Stimulated activated CD8-positive, alpha-beta memory T cell treated with anti-CD3 and anti-CD28 coated beads, Interleukin-4, amount 100 ng/mL, for 4 hours (primary cell): ENCODE results near the gene TANC1.

Source experiments
- DNase-seq, 2 donors: peaks; one replicate each; pipeline ENCODE4 v3.0.0-alpha.2; 2020; ENCODE audit warnings: low read depth in 2 of 2, low spot score in 1 of 2

Gene TANC1

DNA sequence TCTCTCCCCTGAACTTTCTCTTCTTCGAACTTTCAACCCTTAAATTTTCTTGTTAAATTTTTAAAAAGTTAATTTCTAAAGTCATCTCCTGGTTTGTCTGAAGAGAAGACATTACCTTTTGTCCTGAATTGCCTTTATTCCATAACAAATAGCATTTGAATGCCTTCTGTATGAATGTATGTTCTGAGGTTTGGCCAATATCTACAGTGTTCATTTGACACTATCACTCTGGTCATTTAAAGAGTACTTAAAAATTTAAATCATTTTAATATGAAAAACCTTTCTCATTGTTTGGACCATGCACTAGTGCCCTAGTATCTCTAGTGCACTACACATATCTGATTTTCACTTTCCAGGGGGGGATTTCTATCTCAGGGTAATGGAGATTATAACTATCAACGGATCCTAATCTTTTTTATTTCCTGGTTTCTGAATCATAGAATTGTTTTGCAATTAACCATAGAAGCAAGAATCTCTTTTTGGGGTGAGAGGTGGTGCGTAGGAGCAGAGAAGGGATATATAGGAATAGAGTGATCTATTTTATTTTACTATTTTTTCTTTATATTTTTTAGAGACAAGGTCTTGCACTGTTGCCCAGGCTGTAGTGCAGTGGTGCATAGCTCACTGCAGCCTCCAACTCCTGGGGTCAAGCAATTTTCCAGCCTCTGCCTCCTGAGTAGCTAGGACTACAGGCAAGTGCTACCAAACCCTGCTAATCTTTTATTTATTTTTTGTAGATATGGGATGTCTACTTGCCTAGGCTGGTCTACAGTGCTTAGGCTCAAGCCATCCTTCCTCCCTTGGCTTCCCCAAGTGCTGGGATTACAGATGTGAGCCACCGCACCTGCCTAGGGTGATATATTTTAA is 25.5 kb downstream of the TANC1 start:
- DNase-seq, result no peak

DNA sequence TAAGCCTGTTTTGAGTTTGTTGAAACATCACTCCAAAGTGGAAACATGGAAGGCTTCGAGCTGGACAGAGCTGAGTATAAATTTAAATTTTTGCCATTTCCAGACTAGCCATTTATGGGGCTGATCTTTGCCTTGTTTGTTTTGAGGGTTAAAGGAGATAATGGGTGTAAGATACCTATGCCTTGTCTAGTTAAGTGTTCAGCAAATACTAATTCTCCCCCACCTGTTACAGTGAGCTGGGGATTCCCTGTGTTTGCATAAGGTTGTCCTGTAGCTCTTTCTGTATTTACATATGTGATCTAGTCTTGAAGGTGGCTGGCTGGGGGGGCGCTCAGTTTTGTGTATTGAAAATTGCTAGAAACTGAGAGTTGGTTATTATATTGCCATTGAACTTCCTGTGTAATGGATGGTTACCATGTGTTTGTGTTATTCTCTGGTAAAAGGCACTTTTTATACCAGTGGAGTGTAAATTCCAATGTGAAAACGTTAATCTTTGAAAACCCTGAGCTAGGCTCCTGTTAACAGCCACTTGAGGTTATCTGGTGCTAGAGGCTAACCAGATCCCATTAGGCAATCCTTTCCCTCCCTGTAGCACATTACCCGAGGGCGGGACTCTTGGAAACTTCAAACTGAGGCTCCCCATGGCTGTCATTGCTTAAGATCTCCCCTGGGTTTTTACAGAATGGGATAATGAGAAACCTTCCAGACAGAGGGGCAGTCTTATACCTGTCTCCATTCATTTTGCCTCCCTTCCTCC is 26.7 kb downstream of the TANC1 start:
- no peak for DNase-seq

DNA sequence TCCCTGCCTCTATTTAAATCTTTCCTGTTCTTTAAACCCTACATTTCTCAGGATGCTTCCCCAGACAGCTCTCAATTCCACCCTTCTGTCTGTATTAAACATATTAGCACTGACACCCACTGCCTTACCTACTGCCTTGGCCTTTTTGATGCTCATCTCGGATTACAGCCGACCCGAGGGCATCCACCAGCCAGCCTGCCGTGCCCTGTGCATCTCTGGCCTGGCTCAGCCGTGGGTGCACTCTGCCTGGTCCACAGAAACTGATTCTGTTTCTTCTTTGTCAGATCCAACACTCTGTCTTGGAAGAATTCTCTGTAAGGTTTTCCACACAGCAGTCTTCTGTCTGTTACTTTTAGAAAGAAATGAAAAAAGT is 27.2 kb downstream of the TANC1 start:
- DNase-seq, result no peak

DNA sequence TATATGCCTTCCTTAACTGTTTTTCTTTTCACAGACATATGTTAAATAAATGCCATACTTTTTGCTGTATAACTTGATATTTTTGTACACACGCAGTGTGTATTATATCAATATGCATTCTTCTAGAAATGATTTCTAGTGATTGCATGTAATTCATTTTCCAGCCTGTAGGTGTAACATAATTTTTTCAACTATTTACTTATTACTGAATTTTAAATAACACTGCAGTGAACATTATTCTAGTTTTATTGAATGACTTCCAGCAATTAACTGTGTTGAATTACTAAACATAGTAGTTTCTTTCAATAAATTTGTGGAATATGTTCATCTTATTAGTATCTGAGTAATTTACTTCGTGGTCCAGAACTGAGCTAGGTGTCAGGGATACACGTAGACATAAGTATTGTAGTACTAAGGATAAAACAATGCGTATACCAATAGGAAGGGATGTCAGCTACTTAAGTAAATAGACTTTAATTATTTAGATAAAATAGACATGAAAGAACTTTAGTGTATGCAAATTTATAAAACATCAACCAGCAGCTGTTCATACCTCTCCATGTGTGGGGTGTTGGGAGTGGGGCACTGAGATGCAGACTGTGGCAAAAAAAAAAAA is 28.0 kb downstream of the TANC1 start:
- no peak for DNase-seq

DNA sequence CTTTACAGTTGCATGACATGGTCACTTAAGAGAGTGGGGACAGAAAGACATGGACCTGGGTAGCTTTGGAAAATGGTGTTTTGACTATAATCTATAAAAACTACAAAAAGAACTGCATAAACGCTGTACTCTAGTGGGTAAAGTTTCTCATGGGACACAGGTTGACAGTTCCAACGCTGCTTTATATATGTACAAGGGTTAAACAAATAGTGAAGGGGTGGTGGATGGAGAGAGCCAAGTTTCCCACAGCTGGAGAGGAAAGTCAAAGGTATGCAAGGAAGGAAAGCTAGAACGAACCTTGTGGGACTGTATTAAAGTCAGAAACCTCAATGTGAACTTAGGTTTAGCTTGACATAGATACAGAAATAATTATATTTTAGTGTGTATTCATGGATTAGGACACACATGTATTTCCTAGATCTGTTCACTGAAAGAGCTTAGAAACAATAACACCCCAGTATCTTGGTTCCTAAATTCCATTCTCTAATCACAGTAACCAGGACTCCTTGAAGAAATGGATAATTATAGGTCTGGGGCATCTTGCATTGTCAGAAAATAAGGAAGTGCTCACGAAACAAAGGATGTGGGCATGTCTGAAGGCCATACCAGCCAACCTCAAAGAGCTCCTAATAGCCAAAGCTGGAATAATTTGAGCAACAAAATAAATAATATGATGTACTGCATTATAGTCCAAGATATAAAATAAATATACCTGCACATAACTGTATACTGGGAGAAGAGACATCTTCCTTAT is 28.8 kb downstream of the TANC1 start:
- no peak for DNase-seq

DNA sequence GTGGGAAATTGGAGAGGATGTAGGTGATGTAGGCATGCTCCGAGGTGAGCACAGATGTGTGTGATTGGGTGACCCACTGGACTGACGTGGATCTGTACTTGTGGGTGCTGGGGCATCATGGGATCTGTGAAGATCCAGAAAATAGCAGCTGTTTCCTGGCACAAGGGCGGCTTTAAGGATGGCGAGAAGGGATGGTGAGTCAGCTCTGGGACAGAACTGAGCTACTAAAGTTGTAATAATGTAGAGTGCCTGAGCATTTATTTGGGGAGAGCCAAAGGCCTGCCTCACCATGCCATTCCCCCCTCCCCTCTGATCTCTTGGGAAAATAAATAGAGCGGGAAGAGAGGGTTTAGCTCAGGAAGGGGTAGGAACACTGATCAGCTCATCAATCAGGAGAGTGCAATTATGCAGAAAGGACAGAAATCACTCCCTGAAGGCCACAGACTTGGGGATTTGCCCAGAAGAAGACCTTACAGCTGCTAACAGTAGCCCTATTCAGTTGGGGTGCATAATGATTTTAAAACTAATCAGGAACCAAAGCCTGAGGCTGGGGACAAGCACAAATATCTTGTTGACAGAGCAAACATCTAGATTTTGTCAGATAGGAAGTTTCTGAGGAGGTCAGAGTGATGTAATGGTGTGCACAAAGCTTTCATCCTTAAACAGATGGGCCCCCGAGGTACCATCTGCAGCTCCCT is 30.3 kb downstream of the TANC1 start:
- DNase-seq, result no peak

DNA sequence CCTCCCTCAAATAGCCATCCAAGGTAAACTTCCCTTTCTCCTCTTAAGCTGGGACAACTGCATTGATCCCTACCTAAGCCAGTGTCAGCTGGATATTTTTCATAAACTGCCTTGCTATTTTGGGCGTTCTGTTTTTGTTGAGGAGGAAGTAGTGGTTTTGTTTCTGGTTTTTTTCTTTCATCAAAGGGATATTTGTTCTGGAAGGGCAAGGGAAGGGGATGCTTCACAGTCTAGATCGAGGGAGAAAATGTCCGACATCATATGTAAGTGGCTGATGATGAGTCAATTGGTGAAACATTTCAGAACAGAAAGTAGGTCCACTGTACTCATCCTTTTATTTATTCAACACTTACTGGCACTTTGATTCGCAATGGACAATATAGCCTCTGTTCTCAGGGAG is 31.0 kb downstream of the TANC1 start:
- DNase-seq, result no peak

DNA sequence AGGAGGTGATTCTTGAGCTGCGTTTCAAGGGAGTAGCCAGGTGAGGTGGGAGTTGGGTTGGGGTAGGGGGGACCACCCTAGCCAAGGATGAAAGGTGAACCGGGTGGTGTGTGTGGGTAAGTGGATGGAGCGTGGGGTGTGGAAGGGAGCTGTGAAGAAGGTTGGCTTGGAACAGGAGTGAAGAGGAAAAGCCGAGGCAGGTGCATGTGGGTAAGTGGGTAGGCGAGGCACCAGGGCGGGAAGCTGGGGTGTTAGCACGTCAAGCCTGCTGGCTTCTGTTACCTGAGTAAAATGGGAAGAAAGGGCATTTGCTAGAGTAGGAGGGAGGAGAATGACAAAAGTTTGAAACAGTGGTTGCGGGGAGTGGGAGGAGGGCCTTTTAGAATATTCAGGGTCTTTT is 31.6 kb downstream of the TANC1 start:
- DNase-seq, result no peak

DNA sequence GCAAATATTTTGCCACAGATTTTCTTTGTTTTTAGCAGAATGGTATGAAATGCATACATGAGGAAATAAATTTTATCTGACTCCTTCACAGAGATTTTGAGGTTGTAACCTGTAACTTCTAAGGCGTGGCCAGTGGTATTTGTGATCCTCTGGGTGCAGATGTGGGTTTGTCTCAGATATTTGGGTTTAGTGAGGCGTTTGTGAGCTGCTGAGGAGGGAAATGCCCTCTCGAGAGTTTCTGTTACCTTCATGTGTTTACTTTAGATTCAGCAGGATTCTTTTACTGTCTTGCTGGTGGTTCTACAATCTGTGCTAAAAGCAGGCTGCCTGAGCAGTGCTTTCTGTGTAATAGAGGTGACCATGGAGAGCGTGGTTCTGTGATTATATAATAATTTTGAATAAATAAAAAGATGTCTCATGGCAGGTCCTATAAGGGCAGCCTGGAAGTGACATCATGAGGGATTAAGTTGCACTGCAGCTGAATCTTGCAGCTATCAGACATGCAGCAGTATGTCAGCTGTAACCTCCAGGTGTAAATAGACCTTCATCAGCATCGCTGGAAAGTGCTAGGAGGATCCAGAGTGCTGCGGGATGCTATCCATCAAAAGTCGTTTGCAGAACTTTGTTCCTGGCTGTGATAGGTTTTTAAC is 34.1 kb downstream of the TANC1 start:
- no peak for DNase-seq

DNA sequence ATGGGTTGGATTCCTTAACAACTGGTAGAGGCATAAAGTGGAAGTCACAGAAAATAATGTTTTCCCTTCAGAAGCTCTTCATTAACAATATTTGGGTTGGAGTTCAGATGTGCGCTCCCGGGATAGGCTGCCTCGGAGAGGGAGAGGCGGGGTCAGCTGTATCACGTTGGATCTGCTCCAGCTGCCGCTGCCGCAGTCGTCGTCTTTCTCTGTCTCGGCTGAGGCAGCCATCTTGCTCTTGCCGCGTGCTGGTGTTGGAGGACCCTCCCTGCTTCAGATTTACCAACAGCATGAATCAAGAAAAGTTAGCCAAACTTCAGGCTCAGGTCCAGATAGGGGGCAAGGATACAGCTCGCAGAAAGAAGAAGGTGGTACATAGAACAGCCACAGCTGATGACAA is 35.1 kb downstream of the TANC1 start:
- DNase-seq, result no peak

DNA sequence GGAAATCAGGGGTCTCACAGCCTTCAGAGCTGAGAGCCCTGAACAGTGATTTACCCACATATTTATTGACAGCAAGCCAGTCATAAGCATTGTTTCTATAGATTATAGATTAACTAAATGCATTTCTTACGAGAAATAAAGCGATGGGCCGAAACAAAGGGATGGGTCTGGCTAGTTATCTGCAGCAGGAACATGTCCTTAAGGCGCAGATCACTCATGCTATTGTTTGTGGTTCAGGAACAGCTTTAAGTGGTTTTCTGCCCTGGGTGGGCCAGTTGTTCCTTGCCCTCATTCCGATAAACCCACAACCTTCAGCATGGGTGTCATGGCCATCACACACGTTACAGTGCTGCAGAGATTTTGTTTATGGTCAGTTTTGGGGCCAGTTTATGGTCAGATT is 36.4 kb downstream of the TANC1 start:
- no peak for DNase-seq

DNA sequence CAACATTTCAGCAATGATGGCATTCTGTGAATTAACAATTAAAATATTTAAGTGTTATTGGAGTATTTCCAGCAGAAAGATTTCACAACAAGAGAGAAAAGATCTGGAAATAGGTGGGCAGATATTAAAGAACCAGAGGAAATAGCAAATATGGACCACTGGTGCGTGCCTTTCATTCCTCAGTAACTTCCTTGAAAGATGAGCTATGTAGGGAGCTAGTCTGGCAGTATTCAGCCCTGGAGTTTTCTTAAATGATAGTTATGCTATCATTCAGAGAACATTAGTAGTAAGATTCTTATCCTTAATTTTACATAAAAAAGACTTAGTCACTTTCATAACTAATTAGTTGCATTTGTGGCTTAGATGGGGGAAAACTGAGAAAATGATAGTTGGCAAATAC is 41.5 kb downstream of the TANC1 start:
- no peak for DNase-seq

DNA sequence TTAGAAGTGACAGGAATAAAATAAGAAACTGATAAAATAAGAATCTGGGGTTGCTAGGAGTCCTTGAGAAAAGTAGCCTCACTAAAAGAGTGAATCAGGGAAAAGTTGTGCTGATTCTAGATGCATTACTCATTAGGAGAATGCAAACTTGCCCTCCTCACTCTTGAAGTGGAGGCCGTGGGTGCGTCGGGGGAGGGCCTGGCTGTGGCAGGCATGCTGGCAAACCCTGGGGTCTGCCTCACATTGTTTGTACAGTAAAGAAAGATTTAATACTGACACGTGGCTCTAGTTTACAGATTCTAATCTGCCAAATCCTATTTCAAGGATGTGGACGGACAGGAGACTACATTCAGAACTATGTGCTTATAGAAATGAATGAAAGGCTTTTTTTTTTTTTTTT is 41.9 kb downstream of the TANC1 start:
- DNase-seq, result no peak

DNA sequence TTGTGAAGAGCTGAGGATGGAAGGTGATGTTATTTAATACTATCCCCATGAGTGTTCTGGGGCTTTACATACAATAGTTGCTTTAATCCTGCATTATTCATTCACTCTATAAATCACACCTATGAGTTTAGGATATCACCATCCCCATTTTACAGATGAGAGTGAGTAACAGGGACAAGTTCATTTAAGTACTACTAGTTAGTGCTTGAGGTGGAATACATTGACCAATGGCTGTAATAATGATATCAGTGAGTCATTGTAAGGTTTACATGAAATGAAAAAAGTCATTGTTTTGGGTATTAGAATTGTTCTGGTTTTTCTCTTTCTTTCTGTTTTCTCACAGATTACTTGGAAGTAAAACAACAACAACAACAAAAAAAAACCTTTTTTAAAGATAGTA is 42.5 kb downstream of the TANC1 start:
- DNase-seq, result no peak

DNA sequence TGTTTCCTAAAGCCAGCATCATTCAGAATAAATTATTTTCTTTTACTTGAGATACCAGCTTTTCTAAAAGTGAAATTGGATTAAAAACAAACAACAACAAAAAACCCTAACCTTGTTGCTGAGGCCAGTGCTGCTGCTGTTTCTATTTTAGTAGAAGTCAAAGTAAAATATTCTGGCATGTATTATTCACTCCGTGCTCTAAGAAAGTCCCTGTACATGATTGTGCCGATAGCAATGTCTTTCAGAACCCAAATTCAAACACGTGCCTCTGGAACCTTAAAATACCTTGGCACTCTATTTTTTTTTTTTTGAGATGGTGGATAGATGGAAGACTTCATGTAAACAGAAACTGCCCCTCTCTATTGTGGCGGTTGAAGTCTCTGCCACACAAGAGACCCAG is 43.7 kb downstream of the TANC1 start:
- DNase-seq, result no peak

DNA sequence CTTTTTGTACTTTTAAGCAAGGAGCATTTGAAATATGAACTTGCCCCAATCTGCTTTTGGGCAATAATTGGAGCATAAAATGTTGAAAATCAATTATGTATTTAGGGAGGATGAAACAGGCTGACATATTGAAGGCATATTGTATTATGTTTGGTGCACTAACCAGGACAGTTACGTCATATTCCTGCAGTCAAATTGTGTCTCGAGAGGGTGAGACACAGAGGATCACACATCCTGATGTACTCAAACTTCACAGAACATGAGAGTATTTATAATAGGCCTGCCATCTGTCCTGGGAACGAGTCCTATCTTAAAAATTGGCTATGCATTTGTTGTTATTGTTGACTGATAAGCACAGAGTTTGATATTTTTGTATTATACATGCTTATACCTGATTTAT is 44.7 kb downstream of the TANC1 start:
- DNase-seq, result no peak

DNA sequence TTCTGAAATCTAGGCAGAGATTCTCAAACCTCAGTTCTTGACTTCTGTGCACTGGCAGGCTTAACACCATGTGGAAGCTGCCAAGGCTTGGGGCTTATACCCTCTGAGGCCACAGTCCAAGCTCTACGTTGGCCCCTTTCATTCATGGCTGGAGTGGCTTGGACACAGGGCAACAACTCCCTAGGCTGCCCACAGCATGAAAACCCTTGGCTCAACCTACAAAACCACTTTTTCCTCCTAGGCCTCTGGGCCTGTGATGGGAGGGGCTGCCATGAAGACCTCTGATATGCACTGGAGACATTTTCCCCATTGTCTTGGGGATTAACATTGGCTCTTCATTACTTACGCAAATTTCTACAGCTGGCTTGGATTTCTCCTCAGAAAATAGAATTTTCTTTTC is 46.7 kb downstream of the TANC1 start:
- no peak for DNase-seq

DNA sequence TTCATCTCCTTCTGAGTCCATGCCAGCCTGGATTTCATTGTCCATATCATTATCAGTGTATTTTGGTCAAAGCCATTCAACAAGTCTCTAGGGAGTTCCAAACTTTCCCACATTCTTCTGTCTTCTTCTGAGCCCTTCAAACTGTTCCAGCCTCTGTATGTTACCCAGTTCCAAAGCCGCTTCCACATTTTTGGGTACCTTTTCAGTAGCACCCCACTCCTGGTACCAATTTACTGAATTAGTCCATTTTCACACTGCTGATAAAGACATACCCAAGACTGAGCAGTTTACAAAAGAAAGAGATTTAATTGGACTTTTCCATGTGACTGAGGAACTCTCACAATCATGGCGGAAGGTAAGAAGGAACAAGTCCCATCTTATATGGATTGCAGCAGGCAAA is 47.4 kb downstream of the TANC1 start:
- DNase-seq, result no peak

DNA sequence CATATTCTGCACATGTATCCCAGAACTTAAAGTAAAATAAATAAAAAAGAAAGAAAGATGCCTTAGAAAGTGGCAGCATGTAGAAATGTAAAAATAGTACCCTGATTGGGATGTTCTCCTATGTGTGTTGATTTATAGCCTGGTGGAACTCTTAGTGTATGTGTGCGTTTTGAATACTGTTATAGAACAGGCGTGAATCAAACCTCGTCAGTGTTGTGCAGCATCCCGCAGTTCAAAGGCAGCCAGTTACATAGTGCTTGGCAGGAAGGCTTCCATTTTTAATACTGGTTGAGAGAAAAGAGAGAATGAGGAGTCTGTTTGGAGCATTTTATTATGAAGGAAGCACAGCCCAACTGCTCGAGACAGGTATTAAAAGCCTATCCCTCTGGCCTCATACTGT is 49.4 kb downstream of the TANC1 start:
- DNase-seq, result no peak

DNA sequence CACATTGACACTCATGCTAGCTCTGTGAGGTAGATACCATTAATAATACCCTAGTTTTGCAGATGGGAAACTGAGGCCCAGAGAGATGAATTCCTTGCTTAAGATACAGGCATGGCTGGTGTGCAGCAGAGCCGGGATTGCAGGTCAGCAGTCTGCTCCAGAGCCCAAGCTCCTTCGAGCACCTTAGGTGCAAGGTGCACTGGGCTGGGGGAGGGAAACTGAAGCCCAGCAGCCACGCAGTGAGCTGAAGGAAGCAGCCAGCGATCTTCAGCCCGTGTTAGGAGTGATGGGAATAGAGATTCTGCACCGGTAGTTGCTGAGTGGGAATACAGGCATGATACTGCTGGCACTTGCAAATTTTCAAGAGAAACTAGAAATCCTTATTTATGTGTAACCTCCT is 50.6 kb downstream of the TANC1 start:
- no peak for DNase-seq
